Activated naive CD4-positive, alpha-beta T cell treated with anti-CD3 and anti-CD28 coated beads, Interleukin-2, amount 10 ng/mL, durations not matched to agents 7 days and 5 days (primary cell): ENCODE data around the gene ARPC5L.

Experiments used
- CTCF ChIA-PET: fragments of 350-600 bp; sonication (Branson Sonifier 250); formaldehyde crosslinking; loops from one replicate; lab custom pipeline; 2021; ENCODE audit warnings: antibody characterized with exemption; lab: Charles Lee
- DNase-seq: peaks from one replicate; pipeline ENCODE4 v3.0.0-alpha.2; 2020
- H3K27ac Mint-ChIP-seq: one replicate; pipeline ENCODE4 v1.8.0; 2021; ENCODE audit warnings: mild to moderate bottlenecking, moderate library complexity, mixed read lengths
- H3K27me3 Mint-ChIP-seq: one replicate; pipeline ENCODE4 v1.8.0; 2021; ENCODE audit warnings: mild to moderate bottlenecking, mixed read lengths
- H3K36me3 Mint-ChIP-seq: one replicate; pipeline ENCODE4 v1.8.0; 2021; ENCODE audit warnings: mixed read lengths
- H3K4me1 Mint-ChIP-seq: one replicate; pipeline ENCODE4 v1.8.0; 2021; ENCODE audit warnings: mixed read lengths
- H3K4me3 Mint-ChIP-seq: one replicate; pipeline ENCODE4 v1.8.0; 2021; ENCODE audit warnings: mild to moderate bottlenecking, moderate library complexity, mixed read lengths
- H3K9me3 Mint-ChIP-seq: one replicate; pipeline ENCODE4 v1.8.0; 2021; ENCODE audit warnings: mixed read lengths

ARPC5L gene

DNA sequence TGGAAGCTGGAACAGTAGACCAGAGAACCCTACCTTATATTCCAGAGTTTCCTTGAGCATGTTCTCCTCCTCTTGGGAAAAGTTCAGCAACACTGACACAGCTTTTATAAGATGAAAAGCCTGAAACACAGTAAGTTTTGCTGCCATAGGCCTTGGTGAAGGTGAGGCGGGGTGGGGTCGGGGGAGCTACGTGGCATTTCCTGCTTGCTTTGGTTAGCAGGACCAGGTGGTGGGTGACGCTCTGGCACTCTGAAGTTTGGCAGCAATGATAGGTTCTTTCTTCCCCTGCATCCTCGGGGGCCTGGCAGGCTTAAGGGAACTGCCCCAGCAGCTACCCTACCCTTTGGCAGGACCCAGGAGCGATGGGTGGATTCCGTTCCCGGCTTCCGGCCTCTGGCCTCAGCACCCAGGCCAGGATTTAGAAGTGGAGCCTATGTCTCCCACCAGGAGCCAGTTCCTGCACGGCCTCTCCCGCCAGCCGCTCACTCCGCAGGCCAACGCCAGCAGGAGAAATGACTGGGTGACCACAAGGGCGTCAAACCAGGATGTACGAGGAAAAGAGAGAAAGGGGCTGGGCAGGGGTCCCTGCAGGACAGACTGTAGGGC is 19.3 kb downstream of the ARPC5L start:
- DNase-seq: no peak
- H3K4me3 Mint-ChIP-seq: no peak overlapping the region
- no peaks in the 10 kb centered on the region for H3K9me3 Mint-ChIP-seq
- H3K4me1 Mint-ChIP-seq: peaks cover 2% of the 10 kb centered on the region
- no peak overlapping the region for H3K27ac Mint-ChIP-seq
- H3K27me3 Mint-ChIP-seq: no peaks in the 10 kb centered on the region
- H3K36me3 Mint-ChIP-seq: peaks cover 56% of the 10 kb centered on the region
- CTCF ChIA-PET: interaction anchor here (1.0 kb wide), 1 partner anchor 13 kb away, joined by 3 read pairs; no protein-coding TSS in a partner anchor

DNA sequence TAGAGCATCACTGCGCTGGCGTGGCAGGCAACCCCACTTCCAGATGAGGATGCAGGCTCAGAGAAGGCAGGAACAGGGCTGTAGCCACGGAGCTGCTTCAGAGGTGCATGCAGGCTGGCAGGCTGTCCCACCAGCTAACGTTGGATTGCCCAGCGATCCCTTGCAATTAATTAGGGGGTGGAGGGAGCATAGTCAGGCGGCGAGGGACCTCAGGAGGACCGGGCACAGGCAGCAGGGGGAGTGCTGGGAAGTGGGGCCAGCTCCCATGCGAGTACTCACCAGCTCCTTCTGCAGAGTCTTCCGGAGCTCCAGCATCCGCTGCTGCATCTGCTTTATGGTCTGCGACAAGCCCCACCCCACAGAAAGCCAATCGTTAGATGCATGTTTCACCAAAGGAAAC is 20.3 kb downstream of the ARPC5L start:
- no peak for DNase-seq
- Mint-ChIP-seq H3K27ac (no peak overlapping the region), H3K4me1 (peaks cover 1% of the 10 kb centered on the region), H3K36me3 (peaks cover 55% of the 10 kb centered on the region), H3K9me3 (no peaks in the 10 kb centered on the region), H3K4me3 (no peak overlapping the region), H3K27me3 (no peaks in the 10 kb centered on the region)
- CTCF ChIA-PET: no interaction called here

- peaks cover 43% of the 10 kb centered on the region for H3K36me3 Mint-ChIP-seq
- H3K4me3 Mint-ChIP-seq: no peak overlapping the region
- no peak for DNase-seq
- no peaks in the 10 kb centered on the region for H3K27me3 Mint-ChIP-seq
- CTCF ChIA-PET: no interaction called here
- no peak overlapping the region for H3K27ac Mint-ChIP-seq
- no peaks in the 10 kb centered on the region for H3K4me1 Mint-ChIP-seq
- no peaks in the 10 kb centered on the region for H3K9me3 Mint-ChIP-seq
Measured at GRCh38 chr9:124884376-124884775, 22.4 kb downstream of the ARPC5L start.

DNA sequence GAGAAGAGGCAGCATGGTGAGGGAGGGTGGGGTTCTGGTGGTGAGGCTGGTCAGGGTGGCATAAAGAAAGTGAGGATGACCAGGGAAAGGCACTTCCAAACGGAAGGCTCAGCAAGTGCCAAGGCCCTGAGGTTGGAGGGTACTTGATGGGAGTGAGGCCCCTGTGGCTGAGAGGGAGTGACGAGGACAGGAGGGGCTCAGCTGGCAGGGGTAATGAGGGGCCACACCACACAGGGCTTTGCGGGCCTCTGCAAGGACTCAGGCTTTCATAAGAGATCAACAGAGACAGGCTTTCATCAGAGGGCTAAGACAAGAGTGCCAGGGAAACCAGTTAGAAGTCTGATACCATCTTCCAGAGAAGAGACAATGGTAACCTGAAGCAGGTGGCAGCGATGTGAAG is 23.6 kb downstream of the ARPC5L start:
- H3K4me1 Mint-ChIP-seq: no peaks in the 10 kb centered on the region
- H3K36me3 Mint-ChIP-seq: peaks cover 47% of the 10 kb centered on the region
- no peak overlapping the region for H3K4me3 Mint-ChIP-seq
- H3K9me3 Mint-ChIP-seq: no peaks in the 10 kb centered on the region
- H3K27ac Mint-ChIP-seq: no peak overlapping the region
- H3K27me3 Mint-ChIP-seq: no peaks in the 10 kb centered on the region
- no peak for DNase-seq
- CTCF ChIA-PET: no interaction called here

- Mint-ChIP-seq H3K4me3 (no peak overlapping the region), H3K36me3 (peaks cover 52% of the 10 kb centered on the region), H3K27ac (no peak overlapping the region), H3K27me3 (no peaks in the 10 kb centered on the region), H3K9me3 (no peaks in the 10 kb centered on the region), H3K4me1 (no peaks in the 10 kb centered on the region)
- CTCF ChIA-PET: interaction anchor here (1.2 kb wide), 1 partner anchor 33 kb away, joined by 3 read pairs; no protein-coding TSS in a partner anchor
- DNase-seq: no peak
Measured at GRCh38 chr9:124886461-124886860, 24.5 kb downstream of the ARPC5L start.

DNA sequence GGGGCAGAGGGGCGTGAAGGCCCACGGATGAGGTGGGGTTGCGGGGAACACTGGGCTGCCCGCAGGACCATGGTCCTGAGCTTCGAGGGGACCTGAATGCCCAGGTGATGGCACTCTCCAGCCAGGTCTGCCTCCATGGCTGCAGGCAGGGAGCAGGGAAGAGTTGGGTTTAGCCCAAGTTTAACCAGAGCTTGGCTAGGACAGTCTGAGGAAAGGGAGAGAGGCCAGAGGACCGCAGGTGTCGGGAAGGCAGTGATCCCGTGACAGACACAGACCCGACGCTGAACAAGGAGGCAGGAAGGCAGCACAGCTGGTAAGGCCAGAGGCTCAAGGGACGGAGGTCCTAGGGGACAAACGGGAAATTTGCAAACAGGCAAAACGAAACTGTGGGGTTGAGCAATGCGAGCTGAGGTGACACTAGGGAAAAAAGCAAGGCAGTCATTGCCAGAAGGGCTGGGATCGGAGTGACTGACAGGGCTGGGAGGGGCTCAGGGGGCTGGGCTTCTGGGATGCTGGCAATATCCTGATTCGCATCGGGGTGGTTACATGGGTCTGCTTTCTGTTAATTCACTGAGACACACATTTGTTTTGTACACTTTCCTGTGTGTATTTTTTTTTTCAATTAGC is 25.0 kb downstream of the ARPC5L start:
- no peak overlapping the region for H3K27ac Mint-ChIP-seq
- H3K4me3 Mint-ChIP-seq: no peak overlapping the region
- DNase-seq: no peak
- no peaks in the 10 kb centered on the region for H3K27me3 Mint-ChIP-seq
- CTCF ChIA-PET: interaction anchor here (1.2 kb wide), 1 partner anchor 33 kb away, joined by 3 read pairs; no protein-coding TSS in a partner anchor
- no peaks in the 10 kb centered on the region for H3K4me1 Mint-ChIP-seq
- H3K36me3 Mint-ChIP-seq: peaks cover 48% of the 10 kb centered on the region
- no peaks in the 10 kb centered on the region for H3K9me3 Mint-ChIP-seq

- Mint-ChIP-seq H3K27ac (no peak overlapping the region), H3K4me3 (no peak overlapping the region), H3K27me3 (no peaks in the 10 kb centered on the region), H3K4me1 (no peaks in the 10 kb centered on the region), H3K9me3 (no peaks in the 10 kb centered on the region), H3K36me3 (peaks cover 48% of the 10 kb centered on the region)
- CTCF ChIA-PET: interaction anchor here (1.1 kb wide), 1 partner anchor 115 kb away, joined by 3 read pairs; no protein-coding TSS in a partner anchor
- DNase-seq: no peak
Measured at GRCh38 chr9:124887832-124888231, 25.9 kb downstream of the ARPC5L start.

DNA sequence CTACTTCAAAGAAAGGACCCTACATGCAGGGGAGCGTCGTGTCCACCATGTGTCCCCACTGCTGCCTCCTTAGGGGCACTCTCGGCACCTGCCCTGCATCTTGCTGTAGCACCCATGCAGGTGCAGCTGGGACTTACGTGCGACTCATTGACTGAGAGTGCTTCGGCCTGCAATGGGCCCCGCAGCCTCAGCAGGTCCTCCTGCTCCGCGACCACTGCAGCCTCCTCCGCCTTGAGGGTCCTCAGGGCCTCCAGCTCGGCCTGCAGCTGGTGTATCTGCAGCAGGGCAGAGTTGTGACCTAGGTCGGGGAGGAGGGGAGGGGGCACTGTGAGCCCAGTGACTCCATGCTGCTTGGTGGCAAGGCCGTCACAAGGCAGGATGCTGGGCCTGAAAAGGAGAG is 27.1 kb downstream of the ARPC5L start:
- CTCF ChIA-PET: no interaction called here
- H3K27me3 Mint-ChIP-seq: no peaks in the 10 kb centered on the region
- no peaks in the 10 kb centered on the region for H3K9me3 Mint-ChIP-seq
- H3K36me3 Mint-ChIP-seq: peaks cover 54% of the 10 kb centered on the region
- H3K27ac Mint-ChIP-seq: no peak overlapping the region
- H3K4me1 Mint-ChIP-seq: no peaks in the 10 kb centered on the region
- no peak for DNase-seq
- H3K4me3 Mint-ChIP-seq: no peak overlapping the region

GRCh38 chr9:124890179-124890578 is 28.2 kb downstream of the ARPC5L start:
- DNase-seq: no peak
- peaks cover 4% of the 10 kb centered on the region for H3K9me3 Mint-ChIP-seq
- peaks cover 59% of the 10 kb centered on the region for H3K36me3 Mint-ChIP-seq
- peaks cover 10% of the 10 kb centered on the region for H3K4me1 Mint-ChIP-seq
- CTCF ChIA-PET: no interaction called here
- no peaks in the 10 kb centered on the region for H3K27me3 Mint-ChIP-seq
- no peak overlapping the region for H3K27ac Mint-ChIP-seq
- no peak overlapping the region for H3K4me3 Mint-ChIP-seq

DNA sequence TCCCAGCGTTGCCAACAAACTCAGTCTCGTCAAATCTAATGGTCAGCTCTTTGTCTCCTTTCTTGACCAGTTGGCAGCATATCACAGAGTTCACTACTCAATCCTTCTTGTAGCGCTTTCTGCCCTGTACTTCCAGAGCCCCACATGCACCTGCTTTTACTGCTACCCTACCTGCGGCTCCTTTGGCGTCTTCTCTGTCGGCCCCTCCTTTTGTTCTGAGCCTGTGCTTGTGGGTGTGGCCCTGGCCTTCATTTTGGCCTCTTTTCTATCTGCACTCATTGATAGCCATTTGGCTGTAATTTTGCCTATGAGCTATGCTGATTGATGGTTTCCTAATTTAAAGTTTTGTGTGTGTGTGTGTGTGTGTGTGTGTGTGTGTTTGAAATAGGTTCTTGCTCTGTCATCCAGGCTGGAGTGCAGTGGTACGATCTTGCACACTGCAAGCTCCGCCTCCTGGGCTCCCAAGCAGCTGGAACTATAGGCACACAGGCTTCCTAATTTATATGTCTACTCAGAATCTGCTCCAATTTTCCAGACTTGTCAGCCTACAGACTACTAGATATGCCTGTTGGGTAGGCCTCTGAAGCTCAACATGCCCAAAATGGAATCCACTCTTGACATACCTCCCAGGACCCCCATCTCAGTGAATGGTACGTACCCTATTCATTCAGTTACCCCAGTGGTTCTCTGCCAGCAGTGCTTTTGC is 32.3 kb downstream of the ARPC5L start:
- Mint-ChIP-seq H3K9me3 (peaks cover 4% of the 10 kb centered on the region), H3K36me3 (peaks cover 65% of the 10 kb centered on the region), H3K27ac (no peak overlapping the region), H3K27me3 (peaks cover 3% of the 10 kb centered on the region), H3K4me1 (peaks cover 15% of the 10 kb centered on the region), H3K4me3 (no peak overlapping the region)
- CTCF ChIA-PET: interaction anchor here (0.8 to 3.2 kb wide), 9 partner anchors 8 to 122 kb away, joined by 3 to 26 read pairs (median 4); partner anchors contain the start of genes ARPC5L, RPL35 and WDR38
- DNase-seq: no peak

DNA sequence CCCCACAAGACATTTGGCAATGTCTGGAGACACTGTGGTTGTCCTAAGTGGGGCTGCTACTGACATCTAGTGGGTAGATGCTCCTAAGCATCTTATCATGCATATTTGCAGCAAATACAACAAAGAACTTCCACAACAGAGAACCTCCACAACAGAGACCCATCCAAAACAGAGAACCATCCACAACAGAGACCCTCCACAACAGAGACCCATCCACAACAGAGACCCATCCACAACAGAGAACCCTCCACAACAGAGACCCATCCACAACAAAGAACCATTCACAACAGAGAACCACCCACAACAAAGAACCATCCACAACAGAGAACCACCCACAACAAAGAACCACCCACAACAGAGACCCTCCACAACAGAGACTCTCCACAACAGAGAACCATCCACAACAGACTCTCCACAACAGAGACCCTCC is 32.8 kb downstream of the ARPC5L start:
- Mint-ChIP-seq H3K27me3 (peaks cover 5% of the 10 kb centered on the region), H3K4me1 (peaks cover 15% of the 10 kb centered on the region), H3K9me3 (peaks cover 4% of the 10 kb centered on the region), H3K36me3 (peaks cover 62% of the 10 kb centered on the region), H3K27ac (peak overlapping the region; percentile 63), H3K4me3 (no peak overlapping the region)
- DNase-seq: peak; percentile 57
- CTCF ChIA-PET: interaction anchor here (0.8 to 3.2 kb wide), 5 partner anchors 31 to 122 kb away, joined by 3 to 26 read pairs (median 9); partner anchors contain the start of genes ARPC5L, RPL35 and WDR38

DNA sequence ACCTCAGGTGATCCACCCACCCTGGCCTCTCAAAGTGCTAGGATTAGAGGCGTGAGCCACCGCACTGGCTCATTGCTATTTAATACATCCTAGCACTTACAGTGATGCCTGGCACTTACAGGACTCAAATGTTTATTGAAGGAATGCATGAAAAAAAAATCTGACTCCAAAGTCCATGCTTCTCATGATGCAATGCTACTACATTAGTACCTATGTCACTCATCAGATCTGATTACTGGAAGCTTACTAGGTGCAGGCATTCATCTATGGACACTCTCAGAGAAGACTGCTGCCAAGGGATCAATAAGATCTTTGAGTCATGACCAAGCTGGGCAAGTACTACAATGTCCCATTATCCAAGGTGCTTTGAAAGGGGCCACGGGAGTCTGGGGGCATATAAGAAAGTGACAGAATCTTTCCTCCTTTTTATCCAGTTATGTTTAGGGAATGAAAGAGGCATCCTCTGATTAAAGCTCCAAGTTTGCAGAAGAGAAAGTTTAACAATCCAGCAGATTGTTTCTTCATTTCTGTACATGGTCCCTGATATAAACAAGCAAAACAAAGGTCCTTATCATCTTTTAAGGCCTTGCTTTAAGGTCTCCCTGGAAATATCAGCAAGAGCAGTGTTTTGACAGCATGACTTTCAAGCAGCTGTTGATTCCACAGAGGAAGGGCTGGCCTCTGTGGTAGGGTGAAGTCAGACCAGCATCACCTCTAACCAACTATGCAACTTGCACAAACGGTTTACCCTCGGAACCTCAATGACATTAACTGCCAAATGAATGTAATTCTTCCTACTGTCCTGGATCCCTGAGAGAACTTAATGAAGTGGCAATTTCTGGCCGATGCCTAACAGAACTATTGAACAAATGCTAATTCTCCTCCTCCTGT is 35.9 kb downstream of the ARPC5L start:
- Mint-ChIP-seq H3K4me3 (no peak overlapping the region), H3K36me3 (peaks cover 54% of the 10 kb centered on the region), H3K4me1 (peaks cover 15% of the 10 kb centered on the region), H3K27me3 (peaks cover 5% of the 10 kb centered on the region), H3K9me3 (peaks cover 4% of the 10 kb centered on the region), H3K27ac (no peak overlapping the region)
- CTCF ChIA-PET: interaction anchor here (0.9 kb wide), 1 partner anchor 123 kb away, joined by 3 read pairs; no protein-coding TSS in a partner anchor
- no peak for DNase-seq

GRCh38 chr9:124899845-124900244 is 37.9 kb downstream of the ARPC5L start:
- peaks cover 2% of the 10 kb centered on the region for H3K9me3 Mint-ChIP-seq
- no peak overlapping the region for H3K27ac Mint-ChIP-seq
- CTCF ChIA-PET: no interaction called here
- DNase-seq: no peak
- peaks cover 47% of the 10 kb centered on the region for H3K36me3 Mint-ChIP-seq
- H3K27me3 Mint-ChIP-seq: peaks cover 5% of the 10 kb centered on the region
- no peak overlapping the region for H3K4me3 Mint-ChIP-seq
- peaks cover 8% of the 10 kb centered on the region for H3K4me1 Mint-ChIP-seq
